PFSK-1 (cell line): ENCODE results near the gene SLIT3.

Source experiments
- POLR2AphosphoS5 ChIP-seq: IDR thresholded peaks from 2 replicates; pipeline ENCODE4 v1.6.1; 2012; ENCODE audit warnings: low read depth, mild to moderate bottlenecking, control low read depth, low read length, moderate library complexity
- SIN3A ChIP-seq: IDR thresholded peaks from 2 replicates; pipeline ENCODE4 v1.6.1; 2012; ENCODE audit warnings: mild to moderate bottlenecking, low read length, moderate library complexity, borderline replicate concordance; ENCODE audit not compliant: insufficient read depth
- TAF1 ChIP-seq: IDR thresholded peaks from 2 replicates; pipeline ENCODE4 v1.6.1; 2012; ENCODE audit warnings: low read length, control low read depth, borderline replicate concordance; ENCODE audit not compliant: insufficient read depth
- TF ChIP-seq, protein P1 (sequence below), 2 experiments: IDR thresholded peaks; 2 replicates each; pipeline versions ENCODE4 v1.6.1 to v1.8.0; 2011 to 2012; ENCODE audit warnings: low read depth in 2 of 2, low read length in 2 of 2, control low read depth in 1 of 2, inconsistent platforms in 1 of 2, mild to moderate bottlenecking in 1 of 2, moderate library complexity in 1 of 2; ENCODE audit not compliant: insufficient read depth in 1 of 2

DNA sequence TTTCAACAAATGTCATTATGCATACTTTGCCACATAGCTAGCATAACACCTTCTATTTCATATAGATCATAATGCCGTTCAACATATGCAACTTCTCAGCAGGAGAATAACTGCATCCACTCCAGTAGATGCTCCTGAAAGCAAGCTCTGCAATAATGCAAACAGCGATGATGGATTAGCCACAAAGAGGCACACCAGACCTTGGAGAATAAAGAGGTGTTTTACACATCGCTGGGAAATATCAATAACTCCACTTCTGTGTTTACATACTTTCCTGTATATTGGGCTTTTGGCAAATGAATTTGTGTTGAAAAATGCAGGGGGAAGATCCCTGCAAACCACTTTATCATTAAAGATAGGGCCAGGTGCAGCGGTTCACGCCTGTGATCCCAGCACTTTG lies 450.3 kb downstream of the SLIT3 start:
- no peak for TF ChIP-seq TAF1
- no peak for TF ChIP-seq POLR2AphosphoS5
- no peak for TF ChIP-seq SIN3A
- TF ChIP-seq, protein P1, sequence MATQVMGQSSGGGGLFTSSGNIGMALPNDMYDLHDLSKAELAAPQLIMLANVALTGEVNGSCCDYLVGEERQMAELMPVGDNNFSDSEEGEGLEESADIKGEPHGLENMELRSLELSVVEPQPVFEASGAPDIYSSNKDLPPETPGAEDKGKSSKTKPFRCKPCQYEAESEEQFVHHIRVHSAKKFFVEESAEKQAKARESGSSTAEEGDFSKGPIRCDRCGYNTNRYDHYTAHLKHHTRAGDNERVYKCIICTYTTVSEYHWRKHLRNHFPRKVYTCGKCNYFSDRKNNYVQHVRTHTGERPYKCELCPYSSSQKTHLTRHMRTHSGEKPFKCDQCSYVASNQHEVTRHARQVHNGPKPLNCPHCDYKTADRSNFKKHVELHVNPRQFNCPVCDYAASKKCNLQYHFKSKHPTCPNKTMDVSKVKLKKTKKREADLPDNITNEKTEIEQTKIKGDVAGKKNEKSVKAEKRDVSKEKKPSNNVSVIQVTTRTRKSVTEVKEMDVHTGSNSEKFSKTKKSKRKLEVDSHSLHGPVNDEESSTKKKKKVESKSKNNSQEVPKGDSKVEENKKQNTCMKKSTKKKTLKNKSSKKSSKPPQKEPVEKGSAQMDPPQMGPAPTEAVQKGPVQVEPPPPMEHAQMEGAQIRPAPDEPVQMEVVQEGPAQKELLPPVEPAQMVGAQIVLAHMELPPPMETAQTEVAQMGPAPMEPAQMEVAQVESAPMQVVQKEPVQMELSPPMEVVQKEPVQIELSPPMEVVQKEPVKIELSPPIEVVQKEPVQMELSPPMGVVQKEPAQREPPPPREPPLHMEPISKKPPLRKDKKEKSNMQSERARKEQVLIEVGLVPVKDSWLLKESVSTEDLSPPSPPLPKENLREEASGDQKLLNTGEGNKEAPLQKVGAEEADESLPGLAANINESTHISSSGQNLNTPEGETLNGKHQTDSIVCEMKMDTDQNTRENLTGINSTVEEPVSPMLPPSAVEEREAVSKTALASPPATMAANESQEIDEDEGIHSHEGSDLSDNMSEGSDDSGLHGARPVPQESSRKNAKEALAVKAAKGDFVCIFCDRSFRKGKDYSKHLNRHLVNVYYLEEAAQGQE (IDR thresholded peaks at IDR 0.05; ENCODE audit: insufficient read depth in 1 of 2, low read depth in 2 of 2, low read length in 2 of 2) = no peak
